ENCODE results near the gene ROBO2.

The ROBO2 gene

DNA sequence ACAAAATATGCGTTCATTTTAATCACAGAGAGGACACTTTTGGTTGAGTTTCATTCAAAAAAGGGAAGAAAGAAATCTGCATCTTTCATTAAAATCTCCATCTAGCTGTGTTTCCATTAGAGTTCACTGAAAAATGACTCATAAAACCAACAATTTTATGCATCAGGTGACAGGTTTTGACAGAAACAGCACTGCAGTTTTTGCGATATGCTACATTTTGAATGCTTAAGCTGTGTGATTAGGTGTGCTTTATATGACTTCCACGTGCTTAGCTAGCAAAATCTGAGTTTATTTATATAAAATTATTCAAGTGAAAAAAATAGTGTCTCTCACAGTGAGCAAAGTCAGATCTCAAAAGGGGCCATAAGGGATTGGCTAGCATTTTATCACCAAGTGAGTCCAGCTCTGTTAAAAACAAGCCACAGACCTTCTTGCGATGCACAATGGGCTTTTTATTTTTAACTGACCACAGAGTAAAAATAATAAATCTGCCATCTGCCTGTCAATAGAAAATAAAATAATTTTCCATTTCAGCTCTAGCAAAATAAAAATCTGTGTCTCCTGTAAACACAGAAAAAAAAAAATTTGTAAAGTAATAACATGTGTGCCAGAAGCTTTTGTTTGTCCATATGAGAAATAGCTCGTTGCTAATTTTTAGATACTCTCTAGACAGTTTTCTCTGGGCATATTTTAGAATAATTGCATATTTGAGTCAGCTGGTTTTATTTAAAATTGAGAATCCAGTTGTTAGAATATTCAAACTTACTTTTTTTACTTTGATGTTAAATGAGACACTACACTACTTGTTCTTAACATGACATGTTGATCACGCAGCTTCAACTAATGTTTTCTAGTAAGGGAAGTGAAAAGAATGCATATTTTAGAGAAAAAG, 409.8 kb downstream of the ROBO2 start:
- intact Hi-C loops (cut with micrococcal nuclease), result no loop called here
- Mint-ChIP-seq H3K9me3 (no peaks in the 10 kb centered on the region), H3K36me3 (ENCODE audit: low read depth) (no peaks in the 10 kb centered on the region), H3K27ac (no peak overlapping the region), H3K4me1 (ENCODE audit: low read depth) (no peaks in the 10 kb centered on the region), H3K27me3 (no peaks in the 10 kb centered on the region), H3K4me3 (no peak overlapping the region)

GRCh38 chr3:77456431-77456830, 416.5 kb downstream of the ROBO2 start:
- H3K27me3 Mint-ChIP-seq, result no peaks in the 10 kb centered on the region
- no peaks in the 10 kb centered on the region for H3K36me3 Mint-ChIP-seq (ENCODE audit: low read depth)
- intact Hi-C loops (cut with micrococcal nuclease), result no loop called here
- no peaks in the 10 kb centered on the region for H3K4me1 Mint-ChIP-seq (ENCODE audit: low read depth)
- peaks cover 9% of the 10 kb centered on the region for H3K9me3 Mint-ChIP-seq
- no peak overlapping the region for H3K27ac Mint-ChIP-seq
- no peak overlapping the region for H3K4me3 Mint-ChIP-seq

GRCh38 chr3:77456906-77457305, 417.0 kb downstream of the ROBO2 start:
- intact Hi-C loops (cut with micrococcal nuclease), result no loop called here
- H3K9me3 Mint-ChIP-seq, result peaks cover 9% of the 10 kb centered on the region
- no peaks in the 10 kb centered on the region for H3K27me3 Mint-ChIP-seq
- H3K36me3 Mint-ChIP-seq (ENCODE audit: low read depth), result no peaks in the 10 kb centered on the region
- H3K4me1 Mint-ChIP-seq (ENCODE audit: low read depth), result no peaks in the 10 kb centered on the region
- no peak overlapping the region for H3K4me3 Mint-ChIP-seq
- H3K27ac Mint-ChIP-seq, result no peak overlapping the region

DNA sequence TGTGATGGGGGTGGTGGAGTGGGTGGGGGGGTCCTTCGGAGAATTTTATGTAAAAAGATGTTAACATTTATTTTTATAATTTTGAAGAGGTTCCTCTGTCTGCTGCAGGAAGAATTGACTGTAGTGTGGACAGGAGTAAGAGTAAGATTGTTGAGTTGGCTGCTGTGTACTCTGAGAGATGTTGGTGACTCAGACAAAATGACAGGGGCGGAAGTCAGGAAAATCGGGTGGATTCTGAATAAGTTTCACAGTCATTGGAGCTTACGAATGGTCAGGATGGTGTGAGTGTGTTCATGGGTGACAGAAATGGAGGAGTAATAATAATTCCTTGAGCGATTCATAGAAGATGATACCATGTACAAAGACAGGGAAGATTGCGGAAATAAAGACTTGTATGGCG, 420.0 kb downstream of the ROBO2 start:
- H3K27me3 Mint-ChIP-seq, result no peaks in the 10 kb centered on the region
- no peaks in the 10 kb centered on the region for H3K36me3 Mint-ChIP-seq (ENCODE audit: low read depth)
- H3K9me3 Mint-ChIP-seq, result peaks cover 9% of the 10 kb centered on the region
- H3K27ac Mint-ChIP-seq, result no peak overlapping the region
- intact Hi-C loops (cut with micrococcal nuclease), result no loop called here
- H3K4me3 Mint-ChIP-seq, result no peak overlapping the region
- no peaks in the 10 kb centered on the region for H3K4me1 Mint-ChIP-seq (ENCODE audit: low read depth)

GRCh38 chr3:77460326-77460725, 420.4 kb downstream of the ROBO2 start:
- peaks cover 9% of the 10 kb centered on the region for H3K9me3 Mint-ChIP-seq
- intact Hi-C loops (cut with micrococcal nuclease), result no loop called here

DNA sequence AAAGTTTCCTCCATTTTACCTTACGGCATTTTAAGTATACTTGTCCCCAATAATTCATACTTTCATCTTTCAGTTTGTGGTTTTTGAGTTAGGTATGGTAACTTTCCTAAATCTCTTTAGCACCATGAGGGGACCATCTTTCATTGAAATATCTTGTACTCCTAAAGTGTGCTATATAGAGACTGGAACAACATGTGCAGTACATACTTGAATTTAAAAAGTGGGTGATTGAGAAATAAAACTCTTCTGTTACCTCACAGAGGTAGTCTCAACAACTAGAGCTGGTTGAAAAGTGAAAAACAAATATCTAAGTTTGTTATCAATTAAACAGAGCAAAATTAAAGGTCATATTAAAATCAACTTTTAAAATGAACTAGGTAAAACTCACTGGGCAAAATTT, 423.1 kb downstream of the ROBO2 start:
- Mint-ChIP-seq H3K4me3 (no peak overlapping the region), H3K27me3 (no peaks in the 10 kb centered on the region), H3K27ac (no peak overlapping the region), H3K4me1 (ENCODE audit: low read depth) (no peaks in the 10 kb centered on the region), H3K36me3 (ENCODE audit: low read depth) (no peaks in the 10 kb centered on the region), H3K9me3 (peaks cover 9% of the 10 kb centered on the region)
- intact Hi-C loops (cut with micrococcal nuclease), result no loop called here

More at GRCh38 chr3:77460326-77460725, 420.4 kb downstream of the ROBO2 start:
- Mint-ChIP-seq H3K27ac (no peak overlapping the region), H3K27me3 (no peaks in the 10 kb centered on the region), H3K36me3 (ENCODE audit: low read depth) (no peaks in the 10 kb centered on the region), H3K4me1 (ENCODE audit: low read depth) (no peaks in the 10 kb centered on the region), H3K4me3 (no peak overlapping the region)

DNA sequence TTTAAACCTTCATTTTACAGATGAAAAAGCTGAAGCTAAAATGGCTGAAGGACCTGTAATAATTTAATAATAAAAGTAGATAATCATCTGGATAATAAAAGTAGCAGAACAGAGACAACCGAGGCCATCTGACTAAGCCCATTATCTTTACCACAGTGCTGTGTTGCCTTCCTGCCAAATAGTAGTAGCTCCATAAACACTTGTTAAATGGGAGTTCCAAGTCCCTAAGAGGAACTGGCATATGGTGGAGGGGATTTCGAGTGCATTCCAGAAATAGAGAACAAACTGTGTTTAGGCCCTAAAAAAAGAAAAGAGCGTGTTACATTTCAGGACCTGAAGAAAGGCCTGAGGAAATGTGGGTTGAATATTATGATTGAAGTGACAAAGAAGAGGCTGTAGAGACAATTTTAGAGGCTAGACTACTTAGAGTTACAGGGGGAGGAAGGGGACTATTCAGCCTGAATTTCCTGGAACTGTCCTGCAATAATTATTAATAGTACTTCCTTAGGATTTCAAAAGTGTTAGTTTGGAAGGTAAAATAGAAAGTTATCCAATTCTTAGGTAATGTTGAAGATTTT, 424.3 kb downstream of the ROBO2 start:
- Mint-ChIP-seq H3K36me3 (ENCODE audit: low read depth) (no peaks in the 10 kb centered on the region), H3K27ac (no peak overlapping the region), H3K27me3 (no peaks in the 10 kb centered on the region), H3K4me3 (no peak overlapping the region), H3K4me1 (ENCODE audit: low read depth) (no peaks in the 10 kb centered on the region), H3K9me3 (peaks cover 9% of the 10 kb centered on the region)
- intact Hi-C loops (cut with micrococcal nuclease), result no loop called here

DNA sequence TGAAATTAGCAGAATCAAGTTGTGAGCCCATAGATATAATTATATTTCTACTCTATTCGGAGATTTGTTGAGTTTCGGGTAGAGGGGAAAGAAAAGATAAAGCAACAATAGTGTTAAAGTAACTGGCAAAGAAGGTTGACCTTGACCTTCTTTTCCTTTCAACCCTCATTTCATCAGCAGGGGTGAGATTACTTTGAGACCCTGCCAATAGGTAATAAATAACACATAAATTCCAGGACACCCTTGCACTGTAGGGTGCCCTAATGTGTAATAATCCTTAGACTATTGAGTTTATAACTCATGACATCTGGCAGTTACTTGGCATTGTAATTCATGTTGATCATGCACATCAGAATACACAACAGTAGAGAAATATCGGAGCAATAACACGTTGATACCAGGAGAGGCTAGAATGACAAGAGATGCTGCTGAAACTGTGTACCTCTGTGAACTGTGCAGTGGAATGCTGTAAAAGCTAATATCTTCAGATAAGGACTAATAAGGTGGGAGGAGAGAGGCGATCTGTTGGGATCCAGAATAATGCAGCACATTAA, 426.7 kb downstream of the ROBO2 start:
- Mint-ChIP-seq H3K27ac (no peak overlapping the region), H3K36me3 (ENCODE audit: low read depth) (no peaks in the 10 kb centered on the region), H3K4me1 (ENCODE audit: low read depth) (no peaks in the 10 kb centered on the region), H3K27me3 (no peaks in the 10 kb centered on the region), H3K9me3 (no peaks in the 10 kb centered on the region), H3K4me3 (no peak overlapping the region)
- intact Hi-C loops (cut with micrococcal nuclease), result no loop called here

DNA sequence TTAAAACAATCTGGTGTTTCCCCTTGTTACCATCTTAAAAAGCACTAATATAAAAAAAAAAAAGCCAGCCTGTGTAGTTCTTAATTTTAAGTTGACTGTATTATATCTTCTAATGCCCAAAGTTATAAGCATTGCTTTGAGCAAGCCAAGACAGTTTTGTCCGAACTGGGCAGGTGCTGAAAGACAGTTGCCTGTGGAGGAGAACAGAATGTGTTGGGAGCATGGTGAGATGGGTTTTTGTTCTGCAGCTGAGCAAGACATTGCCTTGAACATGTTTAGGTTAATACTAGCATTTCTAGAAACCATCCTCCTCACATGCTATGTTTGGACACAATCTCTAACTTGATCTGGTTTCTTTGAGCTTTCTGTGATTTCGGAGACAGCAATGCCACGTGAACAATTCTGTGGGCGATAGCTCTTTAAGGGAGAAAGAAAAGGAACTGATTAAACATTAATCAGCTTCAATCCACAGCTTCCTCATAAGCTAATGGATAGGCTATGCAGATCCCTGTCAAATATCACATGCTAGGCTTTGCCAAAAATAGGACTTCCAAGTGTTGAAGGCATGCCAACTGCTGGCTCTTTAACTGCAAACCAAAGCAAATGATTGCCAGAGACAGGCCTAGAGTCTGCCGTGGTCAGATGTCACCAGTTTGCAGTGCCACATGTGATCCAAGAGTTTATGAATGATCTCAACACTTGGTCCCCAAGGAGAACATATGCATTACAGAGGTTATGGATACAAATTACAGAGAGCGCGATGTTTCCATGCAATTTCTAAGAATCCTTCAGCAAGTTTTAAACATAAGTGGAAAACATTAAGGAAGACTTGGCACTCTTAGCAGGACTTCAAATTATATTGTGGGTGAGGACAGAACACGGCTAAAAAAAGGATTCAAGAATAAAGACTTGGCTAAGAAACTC, 428.1 kb downstream of the ROBO2 start:
- no peaks in the 10 kb centered on the region for H3K4me1 Mint-ChIP-seq (ENCODE audit: low read depth)
- no peak overlapping the region for H3K4me3 Mint-ChIP-seq
- H3K9me3 Mint-ChIP-seq, result no peaks in the 10 kb centered on the region
- H3K27me3 Mint-ChIP-seq, result no peaks in the 10 kb centered on the region
- H3K36me3 Mint-ChIP-seq (ENCODE audit: low read depth), result no peaks in the 10 kb centered on the region
- no peak overlapping the region for H3K27ac Mint-ChIP-seq
- intact Hi-C loops (cut with micrococcal nuclease), result no loop called here

GRCh38 chr3:77468626-77469020, 428.7 kb downstream of the ROBO2 start:
- H3K4me1 Mint-ChIP-seq (ENCODE audit: low read depth), result no peaks in the 10 kb centered on the region
- no peaks in the 10 kb centered on the region for H3K27me3 Mint-ChIP-seq
- H3K27ac Mint-ChIP-seq, result no peak overlapping the region
- no peaks in the 10 kb centered on the region for H3K36me3 Mint-ChIP-seq (ENCODE audit: low read depth)
- peaks cover 3% of the 10 kb centered on the region for H3K9me3 Mint-ChIP-seq
- no peak overlapping the region for H3K4me3 Mint-ChIP-seq
- intact Hi-C loops (cut with micrococcal nuclease), result no loop called here

DNA sequence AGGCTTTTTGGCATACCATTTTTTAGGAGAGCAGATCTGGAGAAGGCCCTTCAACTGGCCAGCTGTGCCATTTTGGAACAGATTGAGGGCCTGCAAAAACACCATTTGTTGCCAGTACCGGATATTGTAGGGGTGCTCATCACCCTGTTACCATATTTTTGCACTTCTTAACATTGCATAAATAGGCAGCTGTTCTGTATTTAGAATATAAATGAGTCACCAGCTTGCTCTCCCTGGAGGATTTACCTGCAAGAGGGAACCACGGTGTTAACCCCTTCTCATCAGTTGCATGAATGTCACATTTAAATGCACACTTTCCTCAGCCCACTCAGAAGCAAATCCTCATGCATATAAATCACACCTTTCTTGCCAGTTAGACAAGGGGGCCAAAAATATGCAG, 435.6 kb downstream of the ROBO2 start:
- H3K27me3 Mint-ChIP-seq, result no peaks in the 10 kb centered on the region
- peaks cover 6% of the 10 kb centered on the region for H3K9me3 Mint-ChIP-seq
- no peak overlapping the region for H3K27ac Mint-ChIP-seq
- no peaks in the 10 kb centered on the region for H3K4me1 Mint-ChIP-seq (ENCODE audit: low read depth)
- H3K36me3 Mint-ChIP-seq (ENCODE audit: low read depth), result no peaks in the 10 kb centered on the region
- no peak overlapping the region for H3K4me3 Mint-ChIP-seq
- intact Hi-C loops (cut with micrococcal nuclease), result no loop called here

DNA sequence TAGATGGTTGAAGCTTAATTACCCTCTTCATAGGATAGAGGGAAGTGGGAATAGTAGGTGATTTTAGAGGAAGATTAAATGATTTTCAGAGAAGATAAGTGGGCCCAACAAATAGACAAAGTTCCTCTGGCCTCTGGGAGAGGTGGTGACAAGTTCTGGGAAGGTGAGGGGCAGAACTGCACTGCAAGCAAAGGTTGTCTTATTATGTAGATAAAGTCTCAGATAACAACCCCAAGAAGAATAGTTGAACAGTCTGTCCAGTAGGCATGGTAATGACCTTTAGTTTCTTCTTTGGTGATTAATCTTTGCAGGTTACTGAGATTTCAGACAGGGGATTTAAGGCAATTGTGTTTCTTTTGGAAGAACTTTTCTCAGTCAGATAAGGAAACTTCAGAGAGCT, 439.1 kb downstream of the ROBO2 start:
- Mint-ChIP-seq H3K36me3 (ENCODE audit: low read depth) (no peaks in the 10 kb centered on the region), H3K27ac (no peak overlapping the region), H3K4me1 (ENCODE audit: low read depth) (no peaks in the 10 kb centered on the region), H3K9me3 (no peaks in the 10 kb centered on the region), H3K27me3 (no peaks in the 10 kb centered on the region), H3K4me3 (no peak overlapping the region)
- intact Hi-C loops (cut with micrococcal nuclease), result no loop called here

- peaks cover 36% of the 10 kb centered on the region for H3K9me3 Mint-ChIP-seq
- no peaks in the 10 kb centered on the region for H3K27me3 Mint-ChIP-seq
- H3K4me3 Mint-ChIP-seq, result no peak overlapping the region
- no peaks in the 10 kb centered on the region for H3K4me1 Mint-ChIP-seq (ENCODE audit: low read depth)
- no peak overlapping the region for H3K27ac Mint-ChIP-seq
- H3K36me3 Mint-ChIP-seq (ENCODE audit: low read depth), result no peaks in the 10 kb centered on the region
- intact Hi-C loops (cut with micrococcal nuclease), result no loop called here
These were observed 449.3 kb downstream of the ROBO2 start for GRCh38 chr3:77489216-77489615.

GRCh38 chr3:77491961-77492360, 452.1 kb downstream of the ROBO2 start:
- H3K4me3 Mint-ChIP-seq, result no peak overlapping the region
- H3K4me1 Mint-ChIP-seq (ENCODE audit: low read depth), result no peaks in the 10 kb centered on the region
- no peak overlapping the region for H3K27ac Mint-ChIP-seq
- H3K36me3 Mint-ChIP-seq (ENCODE audit: low read depth), result no peaks in the 10 kb centered on the region
- H3K27me3 Mint-ChIP-seq, result no peaks in the 10 kb centered on the region
- peaks cover 13% of the 10 kb centered on the region for H3K9me3 Mint-ChIP-seq
- intact Hi-C loops (cut with micrococcal nuclease), result no loop called here

All from dendritic cell treated with granulocyte-macrophage colony-stimulating factor and Interleukin-4, amounts not matched to agents 40 ng/mL and 50 ng/mL, for 4 days (primary cell).